GM10248 (cell line): ENCODE results near the gene PKP1.

Source experiments
- CTCF ChIA-PET: fragments of 300-600 bp; sonication (Branson Sonifier 250); formaldehyde crosslinking; extraction: SDS; loops from one replicate; lab custom pipeline; 2021; ENCODE audit warnings: antibody characterized with exemption; lab: Yijun Ruan, JAX
- POLR2A ChIA-PET: fragments of 350-650 bp; sonication (Branson Sonifier 250); formaldehyde crosslinking; extraction: SDS; loops from one replicate; lab custom pipeline; 2020; ENCODE audit warnings: antibody characterized with exemption; lab: Yijun Ruan, JAX
- DNase-seq: peaks from one replicate; pipeline ENCODE4 v3.0.0; 2012; ENCODE audit errors: extremely low spot score
- TF ChIP-seq, protein P1 (sequence below): IDR thresholded peaks from 2 replicates; pipeline ENCODE4 v1.5.1; 2012; ENCODE audit warnings: mild to moderate bottlenecking, low read depth; ENCODE audit errors: extremely low read depth, missing control alignments, control extremely low read depth

Gene PKP1

DNA sequence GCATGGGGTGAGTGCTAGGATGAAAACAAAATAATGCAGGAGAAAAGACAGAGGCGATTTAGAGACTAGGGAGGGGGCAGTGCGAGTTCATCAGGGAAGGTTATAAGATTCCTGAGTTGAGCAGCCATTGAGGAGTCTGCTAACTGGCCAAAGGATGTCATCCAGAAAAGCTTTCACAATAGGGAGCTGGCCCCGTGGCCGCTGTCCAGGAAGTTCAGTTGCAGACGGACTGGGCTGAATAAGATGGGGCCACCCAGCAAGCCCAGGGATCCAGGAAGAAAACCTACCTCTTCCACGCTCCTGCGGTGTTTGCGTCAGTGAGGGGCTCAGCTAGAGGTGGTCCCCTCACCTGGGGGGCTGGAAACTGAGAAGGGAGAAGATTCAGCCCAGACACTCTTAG lies 4.0 kb upstream of the PKP1 start:
- TF ChIP-seq, protein P1, sequence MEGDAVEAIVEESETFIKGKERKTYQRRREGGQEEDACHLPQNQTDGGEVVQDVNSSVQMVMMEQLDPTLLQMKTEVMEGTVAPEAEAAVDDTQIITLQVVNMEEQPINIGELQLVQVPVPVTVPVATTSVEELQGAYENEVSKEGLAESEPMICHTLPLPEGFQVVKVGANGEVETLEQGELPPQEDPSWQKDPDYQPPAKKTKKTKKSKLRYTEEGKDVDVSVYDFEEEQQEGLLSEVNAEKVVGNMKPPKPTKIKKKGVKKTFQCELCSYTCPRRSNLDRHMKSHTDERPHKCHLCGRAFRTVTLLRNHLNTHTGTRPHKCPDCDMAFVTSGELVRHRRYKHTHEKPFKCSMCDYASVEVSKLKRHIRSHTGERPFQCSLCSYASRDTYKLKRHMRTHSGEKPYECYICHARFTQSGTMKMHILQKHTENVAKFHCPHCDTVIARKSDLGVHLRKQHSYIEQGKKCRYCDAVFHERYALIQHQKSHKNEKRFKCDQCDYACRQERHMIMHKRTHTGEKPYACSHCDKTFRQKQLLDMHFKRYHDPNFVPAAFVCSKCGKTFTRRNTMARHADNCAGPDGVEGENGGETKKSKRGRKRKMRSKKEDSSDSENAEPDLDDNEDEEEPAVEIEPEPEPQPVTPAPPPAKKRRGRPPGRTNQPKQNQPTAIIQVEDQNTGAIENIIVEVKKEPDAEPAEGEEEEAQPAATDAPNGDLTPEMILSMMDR, result no peak
- CTCF ChIA-PET, result interaction anchor here (1.3 kb wide), 1 partner anchor 18 kb away, joined by 4 read pairs; no protein-coding TSS in a partner anchor
- no peak for DNase-seq
- POLR2A ChIA-PET, result no interaction called here

DNA sequence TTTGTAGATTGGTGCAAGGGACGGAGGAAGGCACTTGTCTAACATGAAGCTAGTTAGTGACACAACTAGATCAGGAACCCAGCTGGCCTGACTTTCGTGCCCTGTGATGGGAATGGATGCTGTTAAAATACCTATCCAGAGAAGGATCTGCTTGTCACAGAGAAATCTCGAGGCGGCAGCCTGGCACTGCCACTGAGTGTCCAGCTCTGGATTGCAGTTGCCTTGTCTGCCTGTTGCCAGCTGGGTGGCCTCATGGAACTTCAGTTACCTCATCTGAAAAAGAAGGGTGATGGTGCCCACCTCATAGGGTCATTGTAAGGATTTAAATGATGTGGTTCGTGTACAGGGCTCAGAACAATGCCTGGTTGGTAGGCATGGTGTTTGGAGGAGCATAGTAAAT lies 2.4 kb upstream of the PKP1 start:
- CTCF ChIA-PET, result interaction anchor here (1.0 to 1.5 kb wide), 4 partner anchors 9 to 27 kb away, joined by 3 to 5 read pairs (median 3); no protein-coding TSS in a partner anchor
- TF ChIP-seq, protein P1, result no peak
- POLR2A ChIA-PET, result no interaction called here
- DNase-seq, result no peak

DNA sequence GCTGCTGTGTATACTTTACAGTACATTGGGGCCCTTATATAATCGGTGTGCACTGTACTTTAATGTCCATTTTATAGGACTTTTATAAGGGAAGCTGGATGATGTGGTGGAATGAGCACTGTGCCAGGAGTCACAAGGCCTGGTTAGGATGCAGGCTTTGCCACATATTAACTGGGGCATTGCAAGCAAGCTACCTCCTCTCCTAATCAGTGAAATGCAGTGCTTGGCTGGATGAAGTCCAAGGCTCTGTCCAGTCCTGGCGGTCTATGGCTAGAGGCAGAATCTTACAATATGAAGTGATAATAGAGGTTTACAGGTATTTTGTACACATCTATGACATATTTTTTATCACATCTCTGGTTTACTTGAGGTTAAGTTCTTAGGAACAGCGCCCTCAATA lies 1.7 kb upstream of the PKP1 start:
- TF ChIP-seq, protein P1, result no peak
- ChIA-PET CTCF (interaction anchor here (1.1 to 2.0 kb wide), 5 partner anchors 8 to 49 kb away, joined by 3 to 5 read pairs (median 3); no protein-coding TSS in a partner anchor), POLR2A (no interaction called here)
- no peak for DNase-seq

DNA sequence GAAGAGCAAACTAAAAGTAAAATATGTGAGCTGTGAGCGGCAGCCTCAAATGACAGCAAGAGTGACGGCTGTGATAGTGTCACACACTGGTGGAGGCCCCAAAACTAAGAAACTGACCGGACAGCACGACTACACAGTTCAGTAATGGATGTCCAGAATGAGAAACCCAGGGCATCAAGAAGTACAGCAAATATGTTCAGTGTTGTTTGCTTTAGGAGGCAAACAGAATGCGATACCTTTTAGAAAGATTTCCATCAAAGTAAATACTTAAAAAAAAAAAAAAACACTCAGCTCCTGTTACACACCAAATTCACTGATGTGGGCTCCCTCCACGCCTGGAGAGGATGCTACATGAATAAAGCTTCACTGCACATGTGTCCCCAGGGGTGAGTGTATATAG lies 1.1 kb upstream of the PKP1 start:
- POLR2A ChIA-PET, result no interaction called here
- TF ChIP-seq, protein P1, result no peak
- CTCF ChIA-PET, result interaction anchor here (1.3 to 2.0 kb wide), 4 partner anchors 7 to 48 kb away, joined by 3 to 5 read pairs (median 3); no protein-coding TSS in a partner anchor
- DNase-seq, result no peak

DNA sequence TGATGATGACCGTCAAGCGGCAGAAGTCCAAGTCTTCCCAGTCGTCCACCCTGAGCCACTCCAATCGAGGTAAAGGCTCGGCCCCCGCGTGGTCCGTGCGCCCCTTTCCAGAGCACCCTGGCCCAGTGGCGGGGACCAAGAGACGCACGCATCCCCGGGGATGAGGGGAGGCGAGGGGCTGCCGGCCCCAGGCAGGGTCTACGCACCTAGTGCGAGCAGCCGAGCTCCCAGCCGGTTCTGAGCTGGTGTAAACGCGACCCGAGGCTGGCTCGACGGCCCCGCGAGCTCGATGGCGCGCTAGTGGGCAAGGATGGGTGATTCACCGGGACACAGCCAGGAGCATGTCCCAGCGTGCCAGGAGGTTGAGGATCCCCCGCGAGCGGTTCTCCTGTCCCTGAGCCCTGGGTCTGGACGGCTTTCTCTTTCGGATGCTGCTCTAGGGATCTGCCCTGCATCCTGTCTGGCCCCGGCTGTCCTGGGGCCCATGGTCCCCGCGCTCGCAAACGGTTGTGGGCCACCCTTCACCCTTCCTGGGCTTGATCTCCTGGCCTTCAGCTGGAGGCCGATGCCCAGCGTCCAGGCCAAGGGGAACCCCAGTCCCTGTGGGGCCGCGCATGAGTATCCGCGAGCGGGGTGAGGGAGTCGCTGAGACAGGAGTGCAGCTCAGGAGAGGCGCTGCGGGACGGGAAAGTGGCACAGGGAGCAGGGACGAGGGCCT lies 689 bp downstream of the PKP1 start:
- CTCF ChIA-PET, result interaction anchor here (1.3 kb wide), 1 partner anchor 30 kb away, joined by 4 read pairs; no protein-coding TSS in a partner anchor
- POLR2A ChIA-PET, result no interaction called here
- no peak for DNase-seq
- TF ChIP-seq, protein P1, result no peak

DNA sequence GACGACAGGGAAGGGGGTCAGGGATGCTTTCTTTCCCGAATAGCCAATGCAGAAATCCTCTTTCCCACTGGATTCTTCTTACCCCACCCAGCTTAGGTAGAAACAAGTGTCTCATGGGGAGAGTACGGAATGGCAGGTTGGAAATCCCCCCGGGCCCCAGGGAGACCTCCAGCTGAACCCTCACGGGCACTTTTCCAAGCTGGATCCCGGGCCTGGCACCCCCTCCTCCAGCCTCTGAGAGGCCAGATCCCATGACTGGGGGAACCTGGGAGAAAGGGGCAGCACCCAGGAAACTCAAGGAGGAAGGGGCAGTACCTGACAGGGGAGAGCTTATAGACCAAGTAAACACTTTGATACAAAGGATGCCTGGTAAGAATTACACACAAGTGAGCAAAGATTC lies 1.3 kb downstream of the PKP1 start:
- DNase-seq, result no peak
- CTCF ChIA-PET, result interaction anchor here (1.3 kb wide), 1 partner anchor 31 kb away, joined by 4 read pairs; no protein-coding TSS in a partner anchor
- POLR2A ChIA-PET, result no interaction called here
- TF ChIP-seq, protein P1, result no peak
